Loucy (cell line): ENCODE data around the gene TCF7L2.

Source experiments
- EZH2phosphoT487 ChIP-seq: fragments of 200-600 bp; IDR thresholded peaks from 2 replicates; pipeline ENCODE4 v1.6.1; 2018; ENCODE audit warnings: antibody characterized with exemption, mild to moderate bottlenecking, moderate library complexity, borderline replicate concordance
- TF ChIP-seq, protein P1 (sequence below): fragments of 200-600 bp; sonication (generic); conservative IDR thresholded peaks from 2 replicates; pipeline ENCODE4 v1.5.1; 2014; ENCODE audit warnings: mild to moderate bottlenecking, antibody characterized with exemption, low read length

DNA sequence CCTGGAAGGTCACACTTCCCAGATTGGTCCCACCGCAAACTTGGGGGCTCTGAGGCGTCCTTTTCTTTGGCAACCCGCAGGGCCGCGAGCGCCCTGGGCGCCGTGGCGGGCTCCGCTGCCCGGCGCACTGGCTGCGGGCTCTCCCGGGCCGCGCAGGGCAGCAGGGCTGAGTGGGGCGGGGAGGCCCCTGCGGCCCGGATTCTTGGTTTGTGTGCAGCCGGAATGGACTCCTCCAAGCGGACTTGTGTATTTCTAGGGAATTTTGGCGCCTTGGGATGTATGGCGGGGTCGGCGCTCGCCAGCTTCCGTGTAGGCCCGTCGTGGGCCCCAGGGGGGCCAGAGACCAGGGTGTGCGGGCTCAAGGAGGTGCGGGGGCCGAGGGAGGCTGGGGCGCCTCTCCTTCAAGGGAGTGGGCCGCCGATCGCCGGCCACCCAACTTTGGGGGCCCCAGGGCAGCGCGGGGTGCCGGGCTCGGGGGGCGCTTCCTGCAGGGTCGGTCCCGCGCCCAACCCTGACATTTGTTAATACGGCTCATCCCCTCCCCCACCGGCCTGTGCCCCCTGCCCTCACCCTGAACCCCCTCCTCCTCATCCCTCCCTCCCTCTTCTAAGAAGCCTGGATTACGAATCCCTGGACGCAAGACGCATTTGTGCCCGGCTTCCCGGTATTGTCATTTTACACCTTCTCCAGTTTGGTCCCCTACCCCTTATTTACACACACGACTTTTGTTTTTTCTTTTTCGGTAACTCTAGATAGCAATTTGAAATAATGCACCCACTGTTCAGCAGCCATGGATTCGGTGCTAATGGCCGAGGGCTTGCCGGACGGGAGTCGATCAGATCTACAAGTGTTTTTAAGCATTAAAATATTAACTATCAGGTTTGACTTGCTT, 2.5 kb downstream of the TCF7L2 start:
- TF ChIP-seq, protein P1, sequence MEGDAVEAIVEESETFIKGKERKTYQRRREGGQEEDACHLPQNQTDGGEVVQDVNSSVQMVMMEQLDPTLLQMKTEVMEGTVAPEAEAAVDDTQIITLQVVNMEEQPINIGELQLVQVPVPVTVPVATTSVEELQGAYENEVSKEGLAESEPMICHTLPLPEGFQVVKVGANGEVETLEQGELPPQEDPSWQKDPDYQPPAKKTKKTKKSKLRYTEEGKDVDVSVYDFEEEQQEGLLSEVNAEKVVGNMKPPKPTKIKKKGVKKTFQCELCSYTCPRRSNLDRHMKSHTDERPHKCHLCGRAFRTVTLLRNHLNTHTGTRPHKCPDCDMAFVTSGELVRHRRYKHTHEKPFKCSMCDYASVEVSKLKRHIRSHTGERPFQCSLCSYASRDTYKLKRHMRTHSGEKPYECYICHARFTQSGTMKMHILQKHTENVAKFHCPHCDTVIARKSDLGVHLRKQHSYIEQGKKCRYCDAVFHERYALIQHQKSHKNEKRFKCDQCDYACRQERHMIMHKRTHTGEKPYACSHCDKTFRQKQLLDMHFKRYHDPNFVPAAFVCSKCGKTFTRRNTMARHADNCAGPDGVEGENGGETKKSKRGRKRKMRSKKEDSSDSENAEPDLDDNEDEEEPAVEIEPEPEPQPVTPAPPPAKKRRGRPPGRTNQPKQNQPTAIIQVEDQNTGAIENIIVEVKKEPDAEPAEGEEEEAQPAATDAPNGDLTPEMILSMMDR, result no peak
- TF ChIP-seq EZH2phosphoT487, result no peak
